HCT116 (cell line): ENCODE measurements around the gene GLRA3.

ENCODE experiments used
- CTCF ChIP-seq, 3 experiments: fragments of 200-600 bp in 1 of 3; sonication (generic) in 1 of 3; IDR thresholded peaks in 2 of 3; conservative IDR thresholded peaks in 1 of 3; 2 replicates each; pipeline ENCODE4 v1.5.1; 2012 to 2017; ENCODE audit warnings: low read depth in 2 of 3, low read length in 2 of 3, antibody characterized with exemption in 1 of 3, borderline replicate concordance in 1 of 3, control low read depth in 1 of 3, mild to moderate bottlenecking in 1 of 3, mixed read lengths in 1 of 3, mixed run types in 1 of 3, moderate library complexity in 1 of 3; ENCODE audit not compliant: insufficient read depth in 1 of 3
- EZH2 ChIP-seq: fragments of 200-600 bp; sonication (generic); IDR thresholded peaks from 2 replicates; pipeline ENCODE4 v1.6.1; 2017; ENCODE audit warnings: antibody characterized with exemption, mixed run types
- SP1 ChIP-seq: IDR thresholded peaks from 2 replicates; pipeline ENCODE4 v1.6.1; 2012; ENCODE audit warnings: low read depth
- TCF7L2 ChIP-seq: IDR thresholded peaks from 2 replicates; pipeline ENCODE4 v1.7.0; 2011; ENCODE audit warnings: borderline replicate concordance, inconsistent platforms; ENCODE audit not compliant: insufficient read depth, insufficient read length; ENCODE audit errors: extremely low read depth

- no peak for TF ChIP-seq EZH2
- TF ChIP-seq TCF7L2: no peak
- no peak for TF ChIP-seq SP1
- TF ChIP-seq CTCF (IDR thresholded peaks at IDR 0.05 in 2 of 3, conservative IDR thresholded peaks at IDR 0.05 in 1 of 3; ENCODE audit: borderline replicate concordance in 1 of 3, insufficient read depth in 1 of 3, low read depth in 2 of 3, low read length in 2 of 3): no peak
These were observed 180.2 kb downstream of the GLRA3 start for GRCh38 chr4:174648812-174649211.
